CD4-positive, alpha-beta T cell (primary cell): ENCODE results near the gene HS6ST2. TPM values are rescaled to one million over a fixed set of nuclear protein-coding genes. Genes with fewer than 3 reads are reported as not detected.

Experiments
- ATAC-seq: fragments of 200-7000 bp; cut with Tn5 transposase; one replicate; pipeline ENCODE4 v1.10.0; 2022; ENCODE audit warnings: mild to moderate bottlenecking; ENCODE audit not compliant: poor library complexity
- CTCF ChIA-PET: fragments of 350-600 bp; sonication (Branson Sonifier 250); formaldehyde crosslinking; loops from one replicate; lab custom pipeline; 2021; ENCODE audit warnings: antibody characterized with exemption, inconsistent platforms; lab: Charles Lee
- POLR2A ChIA-PET: fragments of 350-600 bp; sonication (Branson Sonifier 250); formaldehyde crosslinking; loops from one replicate; lab custom pipeline; 2021; ENCODE audit warnings: antibody characterized with exemption, inconsistent platforms; lab: Charles Lee
- DNase-seq, 14 experiments: peaks; one replicate each; pipeline ENCODE4 v3.0.0-alpha.2; 2013 to 2020; ENCODE audit warnings: mixed read lengths in 2 of 14
- H3K27ac ChIP-seq, 2 donors: one replicate each; pipeline versions ENCODE4 v1.5.1 to v1.7.0; 2013; ENCODE audit warnings: low read length in 2 of 2, low read depth in 1 of 2, mild to moderate bottlenecking in 1 of 2
- H3K27me3 ChIP-seq, 2 experiments: 1 replicate in 1 of 2; 2 replicates in 1 of 2; pipeline versions ENCODE4 v1.6.1 to v1.7.0; 2013; ENCODE audit warnings: low read length in 2 of 2, control low read depth in 1 of 2, mild to moderate bottlenecking in 1 of 2, moderate library complexity in 1 of 2; ENCODE audit not compliant: insufficient read depth in 2 of 2, control insufficient read depth in 1 of 2
- H3K36me3 ChIP-seq: one replicate; pipeline ENCODE4 v1.6.1; 2013; ENCODE audit warnings: low read length, control low read depth; ENCODE audit not compliant: insufficient read depth
- H3K4me1 ChIP-seq: one replicate; pipeline ENCODE4 v1.6.1; 2013; ENCODE audit warnings: low read length, control low read depth; ENCODE audit not compliant: insufficient read depth
- H3K4me3 ChIP-seq: one replicate; pipeline ENCODE4 v1.5.1; 2013; ENCODE audit warnings: mild to moderate bottlenecking, low read length, moderate library complexity
- H3K9me3 ChIP-seq, 2 experiments: 1 replicate in 1 of 2; 2 replicates in 1 of 2; pipeline versions ENCODE4 v1.6.1 to v1.7.0; 2013; ENCODE audit warnings: low read length in 2 of 2, mild to moderate bottlenecking in 2 of 2, control low read depth in 1 of 2, moderate library complexity in 1 of 2; ENCODE audit not compliant: control insufficient read depth in 1 of 2, insufficient read depth in 1 of 2
- H3K27ac Mint-ChIP-seq: one replicate; pipeline ENCODE4 v1.8.0; 2020; ENCODE audit warnings: mixed read lengths
- H3K27me3 Mint-ChIP-seq: one replicate; pipeline ENCODE4 v1.8.0; 2021; ENCODE audit warnings: mixed read lengths
- H3K36me3 Mint-ChIP-seq: one replicate; pipeline ENCODE4 v1.8.0; 2021; ENCODE audit warnings: low read depth, mixed read lengths
- H3K4me1 Mint-ChIP-seq: one replicate; pipeline ENCODE4 v1.8.0; 2021; ENCODE audit warnings: low read depth, mixed read lengths
- H3K4me3 Mint-ChIP-seq: one replicate; pipeline ENCODE4 v1.8.0; 2020; ENCODE audit warnings: mild to moderate bottlenecking, mixed read lengths
- H3K9me3 Mint-ChIP-seq: one replicate; pipeline ENCODE4 v1.8.0; 2020; ENCODE audit warnings: mixed read lengths
- CTCF ChIP-seq: fragments of 200-600 bp; IDR thresholded peaks from one replicate; pipeline ENCODE4 v1.8.0; 2022; ENCODE audit warnings: antibody characterized with exemption, mild to moderate bottlenecking
- intact Hi-C, 2 experiments: fragments of 100-400 bp; cut with DNase I in 1 of 2; cut with micrococcal nuclease in 1 of 2; formaldehyde crosslinking; loops; one replicate each; pipeline versions ENCODE4 v1.15.1 to v1.9.0; 2023 to 2025; cut with DNase I, micrococcal nuclease
- total RNA-seq, 174 experiments: library from RNA in 2 of 174; stranded (reverse) in 2 of 174; gene quantifications; one replicate each; pipeline ENCODE4 v1.2.3 and lab custom pipeline; 2021 to 2026

The HS6ST2 gene
- total RNA-seq, 2 experiments from 2014 or later, result not detected

GRCh38 chrX:132848296-132848970 lies 110.0 kb downstream of the HS6ST2 start:
- H3K9me3 Mint-ChIP-seq, result no peaks in the 10 kb centered on the region
- intact Hi-C loops, result no loop called here

GRCh38 chrX:132843363-132843762 lies 115.1 kb downstream of the HS6ST2 start:
- no peaks in the 10 kb centered on the region for H3K4me1 Mint-ChIP-seq
- ATAC-seq, result no peak
- CTCF ChIA-PET, result no interaction called here
- no peak overlapping the region for H3K27ac Mint-ChIP-seq
- Histone ChIP-seq H3K4me1 (no peaks in the 10 kb centered on the region), H3K27me3 (no peaks in the 10 kb centered on the region), H3K36me3 (no peaks in the 10 kb centered on the region), H3K27ac (no peak overlapping the region), H3K4me3 (no peak overlapping the region), H3K9me3 (no peaks in the 10 kb centered on the region)
- intact Hi-C loops, result no loop called here
- no peak for TF ChIP-seq CTCF
- no peak overlapping the region for H3K4me3 Mint-ChIP-seq
- no peaks in the 10 kb centered on the region for H3K36me3 Mint-ChIP-seq
- POLR2A ChIA-PET, result no interaction called here
- no peaks in the 10 kb centered on the region for H3K27me3 Mint-ChIP-seq
- no peak for DNase-seq
- no peaks in the 10 kb centered on the region for H3K9me3 Mint-ChIP-seq

More at GRCh38 chrX:132848296-132848970, 110.0 kb downstream of the HS6ST2 start:
- no peaks in the 10 kb centered on the region for H3K36me3 ChIP-seq
- no peak for ATAC-seq
- no peak for TF ChIP-seq CTCF
- Mint-ChIP-seq H3K4me1 (no peaks in the 10 kb centered on the region), H3K36me3 (no peaks in the 10 kb centered on the region), H3K27me3 (no peaks in the 10 kb centered on the region), H3K27ac (no peak overlapping the region), H3K4me3 (no peak overlapping the region)
- H3K4me1 ChIP-seq, result no peaks in the 10 kb centered on the region
- no peak overlapping the region for H3K27ac ChIP-seq
- CTCF ChIA-PET, result no interaction called here
- no peaks in the 10 kb centered on the region for H3K27me3 ChIP-seq
- no peaks in the 10 kb centered on the region for H3K9me3 ChIP-seq
- H3K4me3 ChIP-seq, result no peak overlapping the region
- DNase-seq, result no peak
- POLR2A ChIA-PET, result no interaction called here

GRCh38 chrX:132842460-132843238 lies 115.8 kb downstream of the HS6ST2 start:
- Mint-ChIP-seq H3K27me3 (no peaks in the 10 kb centered on the region), H3K4me1 (no peaks in the 10 kb centered on the region), H3K9me3 (no peaks in the 10 kb centered on the region), H3K36me3 (no peaks in the 10 kb centered on the region), H3K4me3 (no peak overlapping the region), H3K27ac (no peak overlapping the region)
- intact Hi-C loops, result no loop called here
- no peaks in the 10 kb centered on the region for H3K9me3 ChIP-seq
- H3K27ac ChIP-seq, result no peak overlapping the region
- H3K27me3 ChIP-seq, result no peaks in the 10 kb centered on the region
- CTCF ChIA-PET, result no interaction called here
- no peak for TF ChIP-seq CTCF
- POLR2A ChIA-PET, result no interaction called here
- no peaks in the 10 kb centered on the region for H3K4me1 ChIP-seq
- ATAC-seq (no peak), DNase-seq (no peak)
- H3K36me3 ChIP-seq, result no peaks in the 10 kb centered on the region
- H3K4me3 ChIP-seq, result no peak overlapping the region
